ENCODE data around the gene SGCD. TPM values are rescaled to one million over a fixed set of nuclear protein-coding genes. Genes with fewer than 3 reads are reported as not detected.

SGCD gene
- total RNA-seq, 1 donor from 2014 or later = 8.8 TPM

DNA sequence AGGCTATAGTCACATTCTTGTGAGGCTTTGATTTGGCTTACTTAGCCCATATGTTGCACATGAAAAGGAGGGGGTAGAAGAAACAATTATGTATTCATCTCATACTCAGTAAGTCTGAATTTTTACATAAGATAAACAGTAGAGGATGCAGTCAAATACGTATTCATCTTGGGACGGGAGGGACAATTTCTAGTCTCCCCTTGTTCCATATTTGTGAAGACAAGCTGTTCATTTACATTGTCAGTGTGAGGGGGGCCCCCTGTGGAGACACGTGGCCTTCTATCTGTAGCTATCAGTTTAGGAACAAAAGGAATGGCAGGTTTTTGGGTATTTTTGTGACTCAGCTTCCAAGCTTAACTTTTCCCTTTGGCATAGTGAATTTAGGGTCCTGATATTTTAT, 474.0 kb downstream of the SGCD start:
- peaks cover 3% of the 10 kb centered on the region for H3K27me3 Mint-ChIP-seq
- H3K4me3 Mint-ChIP-seq = no peak overlapping the region
- no peaks in the 10 kb centered on the region for H3K4me1 Mint-ChIP-seq (ENCODE audit: unreplicated experiment)
- no peak for DNase-seq (ENCODE audit: extremely low spot score, unreplicated experiment)
- TF ChIP-seq, protein P1, sequence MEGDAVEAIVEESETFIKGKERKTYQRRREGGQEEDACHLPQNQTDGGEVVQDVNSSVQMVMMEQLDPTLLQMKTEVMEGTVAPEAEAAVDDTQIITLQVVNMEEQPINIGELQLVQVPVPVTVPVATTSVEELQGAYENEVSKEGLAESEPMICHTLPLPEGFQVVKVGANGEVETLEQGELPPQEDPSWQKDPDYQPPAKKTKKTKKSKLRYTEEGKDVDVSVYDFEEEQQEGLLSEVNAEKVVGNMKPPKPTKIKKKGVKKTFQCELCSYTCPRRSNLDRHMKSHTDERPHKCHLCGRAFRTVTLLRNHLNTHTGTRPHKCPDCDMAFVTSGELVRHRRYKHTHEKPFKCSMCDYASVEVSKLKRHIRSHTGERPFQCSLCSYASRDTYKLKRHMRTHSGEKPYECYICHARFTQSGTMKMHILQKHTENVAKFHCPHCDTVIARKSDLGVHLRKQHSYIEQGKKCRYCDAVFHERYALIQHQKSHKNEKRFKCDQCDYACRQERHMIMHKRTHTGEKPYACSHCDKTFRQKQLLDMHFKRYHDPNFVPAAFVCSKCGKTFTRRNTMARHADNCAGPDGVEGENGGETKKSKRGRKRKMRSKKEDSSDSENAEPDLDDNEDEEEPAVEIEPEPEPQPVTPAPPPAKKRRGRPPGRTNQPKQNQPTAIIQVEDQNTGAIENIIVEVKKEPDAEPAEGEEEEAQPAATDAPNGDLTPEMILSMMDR (conservative IDR thresholded peaks at IDR 0.05) = no peak
- peaks cover 3% of the 10 kb centered on the region for H3K9me3 Mint-ChIP-seq
- no peak overlapping the region for H3K27ac Mint-ChIP-seq
- no peaks in the 10 kb centered on the region for H3K36me3 Mint-ChIP-seq

DNA sequence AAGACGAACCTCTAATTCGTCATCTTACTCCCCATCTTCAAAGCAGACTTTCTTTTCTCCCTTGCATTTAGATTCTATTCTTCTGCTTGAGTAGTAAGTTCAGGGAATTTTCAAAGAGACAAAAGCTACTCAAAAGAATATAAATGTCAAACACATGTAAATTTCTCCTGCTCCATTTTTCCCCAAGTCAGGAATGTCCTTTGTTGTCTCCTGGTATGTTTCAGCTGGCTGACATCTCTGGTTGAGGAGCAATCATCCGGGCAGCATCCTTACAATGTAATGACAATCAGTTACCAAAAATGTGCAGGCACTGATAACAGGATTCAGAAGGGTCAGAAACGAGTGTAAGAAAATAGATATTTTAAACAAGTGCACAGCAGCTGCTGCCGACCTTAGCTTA, 475.5 kb downstream of the SGCD start:
- peaks cover 3% of the 10 kb centered on the region for H3K27me3 Mint-ChIP-seq
- H3K4me3 Mint-ChIP-seq = no peak overlapping the region
- H3K36me3 Mint-ChIP-seq = no peaks in the 10 kb centered on the region
- H3K4me1 Mint-ChIP-seq (ENCODE audit: unreplicated experiment) = no peaks in the 10 kb centered on the region
- TF ChIP-seq, protein P1 (conservative IDR thresholded peaks at IDR 0.05) = no peak
- no peak overlapping the region for H3K27ac Mint-ChIP-seq
- DNase-seq (ENCODE audit: extremely low spot score, unreplicated experiment) = no peak
- peaks cover 3% of the 10 kb centered on the region for H3K9me3 Mint-ChIP-seq

DNA sequence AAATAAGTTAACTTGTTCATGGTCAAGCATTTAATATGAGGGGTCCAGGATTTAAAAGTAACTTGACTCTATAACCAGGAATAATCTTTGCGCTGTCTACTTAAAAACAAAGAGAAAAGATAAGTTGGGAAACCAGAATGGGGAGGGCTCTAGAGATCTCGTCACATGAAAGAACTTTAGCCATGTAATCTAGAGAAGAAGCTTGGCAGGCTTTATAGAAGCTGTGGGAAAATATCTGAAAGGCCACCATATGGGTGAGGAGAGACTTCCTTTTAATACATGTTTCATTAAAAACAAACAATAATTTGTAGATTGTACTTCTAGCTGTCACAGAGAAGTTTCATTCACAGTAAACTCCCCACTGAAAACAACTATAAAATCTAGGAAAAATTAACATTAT, 476.4 kb downstream of the SGCD start:
- Mint-ChIP-seq H3K36me3 (no peaks in the 10 kb centered on the region), H3K27ac (no peak overlapping the region), H3K9me3 (peaks cover 3% of the 10 kb centered on the region), H3K4me1 (ENCODE audit: unreplicated experiment) (no peaks in the 10 kb centered on the region), H3K4me3 (no peak overlapping the region), H3K27me3 (peaks cover 3% of the 10 kb centered on the region)
- DNase-seq (ENCODE audit: extremely low spot score, unreplicated experiment) = no peak
- TF ChIP-seq, protein P1 (conservative IDR thresholded peaks at IDR 0.05) = no peak

DNA sequence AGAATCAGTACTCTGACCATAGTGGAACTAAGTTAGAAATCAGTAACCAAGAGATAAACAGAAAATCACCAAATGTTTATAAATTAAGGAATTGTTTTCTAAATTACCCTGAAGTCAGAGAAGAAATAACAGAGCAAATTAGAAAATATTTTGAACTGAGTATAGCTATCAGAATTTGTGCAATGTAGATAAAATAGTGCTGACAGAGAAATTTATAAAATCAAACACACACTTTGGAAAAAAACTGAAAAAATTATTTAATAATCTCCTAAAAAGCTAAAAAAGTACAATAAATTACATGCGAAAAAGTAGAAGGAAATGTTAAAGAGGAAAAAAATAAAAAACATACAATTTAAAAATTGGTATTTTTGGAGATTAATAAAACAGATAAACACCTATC, 486.0 kb downstream of the SGCD start:
- no peaks in the 10 kb centered on the region for H3K36me3 Mint-ChIP-seq
- DNase-seq (ENCODE audit: extremely low spot score, unreplicated experiment) = no peak
- TF ChIP-seq, protein P1 (conservative IDR thresholded peaks at IDR 0.05) = no peak
- no peak overlapping the region for H3K4me3 Mint-ChIP-seq
- H3K9me3 Mint-ChIP-seq = no peaks in the 10 kb centered on the region
- no peak overlapping the region for H3K27ac Mint-ChIP-seq
- no peaks in the 10 kb centered on the region for H3K4me1 Mint-ChIP-seq (ENCODE audit: unreplicated experiment)
- no peaks in the 10 kb centered on the region for H3K27me3 Mint-ChIP-seq

DNA sequence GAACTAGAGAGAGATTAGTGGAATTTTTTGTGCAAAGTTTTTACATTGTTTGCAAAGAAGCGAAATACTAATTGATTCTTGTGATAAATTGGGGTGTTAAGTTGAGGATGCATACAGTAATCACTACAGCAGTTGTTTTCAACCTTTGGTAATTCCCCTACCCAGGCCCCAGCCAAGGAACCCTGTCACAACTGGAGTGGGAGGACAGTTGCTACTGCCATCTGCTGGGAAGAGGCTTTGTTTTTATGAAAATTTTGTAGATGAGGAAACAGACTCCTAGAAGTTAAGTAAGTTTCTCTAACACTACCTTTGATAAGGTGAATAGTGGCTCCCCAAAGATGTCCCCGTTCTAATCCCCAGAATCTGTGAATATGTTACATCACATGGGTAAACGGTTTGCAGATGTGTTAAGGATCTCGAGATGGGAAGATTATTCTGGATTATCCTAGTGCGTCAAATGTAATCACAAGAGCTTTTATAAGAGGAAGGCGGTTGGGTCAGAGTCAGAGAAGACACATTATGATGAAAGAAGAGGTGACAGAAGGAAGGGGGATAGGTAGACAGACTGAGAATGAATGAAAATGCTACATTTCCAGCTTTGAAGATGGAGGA, 489.1 kb downstream of the SGCD start:
- Mint-ChIP-seq H3K9me3 (peaks cover 3% of the 10 kb centered on the region), H3K27me3 (no peaks in the 10 kb centered on the region), H3K4me1 (ENCODE audit: unreplicated experiment) (peaks cover 3% of the 10 kb centered on the region), H3K27ac (no peak overlapping the region), H3K36me3 (no peaks in the 10 kb centered on the region), H3K4me3 (no peak overlapping the region)
- TF ChIP-seq, protein P1 (conservative IDR thresholded peaks at IDR 0.05) = peak; percentile 73
- DNase-seq (ENCODE audit: extremely low spot score, unreplicated experiment) = no peak

Measured in type B pancreatic cell (in vitro differentiated cells).